A673 (cell line): ENCODE results near the gene CDRT4. TPM values are rescaled to one million over a fixed set of nuclear protein-coding genes. Genes with fewer than 3 reads are reported as not detected.

Experiments
- BruUV-seq: library from RNA; stranded (reverse); fragments of 400-500 nt; replicated peaks from 2 replicates; lab custom pipeline; 2021; lab: Mats Ljungman, UMichigan
- CTCF ChIA-PET: fragments of 300-600 bp; sonication (Branson Sonifier 250); formaldehyde crosslinking; loops from one replicate; lab custom pipeline; 2022; ENCODE audit warnings: antibody characterized with exemption; lab: Charles Lee
- POLR2A ChIA-PET: fragments of 300-600 bp; sonication (Branson Sonifier 250); formaldehyde crosslinking; loops from one replicate; lab custom pipeline; 2022; ENCODE audit warnings: antibody characterized with exemption; ENCODE audit not compliant: low non-redundant PET; lab: Charles Lee
- DNase-seq: peaks from one replicate; pipeline ENCODE4 v3.0.0-alpha.2; 2015; ENCODE audit warnings: low spot score
- H3K27ac ChIP-seq: fragments of 200-600 bp; sonication (generic); 2 replicates; pipeline ENCODE4 v1.5.1; 2016; ENCODE audit warnings: mixed run types, low read depth, mild to moderate bottlenecking, mixed read lengths, antibody characterized with exemption, low read length; ENCODE audit not compliant: poor library complexity, severe bottlenecking
- H3K27me3 ChIP-seq: fragments of 200-600 bp; sonication (generic); replicated peaks from 2 replicates; pipeline ENCODE4 v1.6.1; 2017; ENCODE audit warnings: mixed run types, low read depth, mild to moderate bottlenecking, mixed read lengths, antibody characterized with exemption, low read length; ENCODE audit not compliant: insufficient read depth, poor library complexity
- H3K36me3 ChIP-seq: fragments of 200-600 bp; sonication (generic); 2 replicates; pipeline ENCODE4 v1.6.1; 2016; ENCODE audit warnings: mixed run types, mild to moderate bottlenecking, mixed read lengths, antibody characterized with exemption, low read length; ENCODE audit not compliant: insufficient read depth, poor library complexity, severe bottlenecking
- H3K4me1 ChIP-seq: fragments of 200-600 bp; sonication (generic); 2 replicates; pipeline ENCODE4 v1.6.1; 2017; ENCODE audit warnings: mixed run types, mild to moderate bottlenecking, mixed read lengths, antibody characterized with exemption, low read length; ENCODE audit not compliant: insufficient read depth, poor library complexity, severe bottlenecking
- H3K4me3 ChIP-seq: fragments of 200-600 bp; sonication (generic); 2 replicates; pipeline ENCODE4 v1.5.1; 2016; ENCODE audit warnings: low read depth, mixed run types, mild to moderate bottlenecking, mixed read lengths, low read length; ENCODE audit not compliant: poor library complexity, severe bottlenecking
- H3K9me3 ChIP-seq: fragments of 200-600 bp; sonication (generic); 2 replicates; pipeline ENCODE4 v1.6.1; 2016; ENCODE audit warnings: mixed run types, low read depth, mild to moderate bottlenecking, mixed read lengths, antibody characterized with exemption, low read length; ENCODE audit not compliant: poor library complexity, severe bottlenecking
- CTCF ChIP-seq: fragments of 300-800, 200-600 bp; sonication (generic); conservative IDR thresholded peaks from 2 replicates; pipeline ENCODE4 v1.5.1; 2017; ENCODE audit warnings: low read depth, mild to moderate bottlenecking, antibody characterized with exemption, low read length, moderate library complexity, mixed read lengths
- EZH2 ChIP-seq: fragments of 200-600 bp; sonication (generic); IDR thresholded peaks from 2 replicates; pipeline ENCODE4 v1.6.1; 2017; ENCODE audit warnings: borderline replicate concordance, low read depth, mild to moderate bottlenecking, mixed read lengths, antibody characterized with exemption, low read length; ENCODE audit not compliant: poor library complexity, severe bottlenecking
- intact Hi-C: fragments of 100-400 bp; cut with micrococcal nuclease; formaldehyde crosslinking; loops from one replicate; pipeline ENCODE4 v1.10.0; 2022; ENCODE audit not compliant: unreplicated experiment
- total RNA-seq: library from RNA; stranded (reverse); gene quantifications from 2 replicates; pipeline ENCODE4 v1.2.3, GENCODE V29; 2021

Gene CDRT4
- total RNA-seq, 1 experiment from 2014 or later: 0.62 TPM

DNA sequence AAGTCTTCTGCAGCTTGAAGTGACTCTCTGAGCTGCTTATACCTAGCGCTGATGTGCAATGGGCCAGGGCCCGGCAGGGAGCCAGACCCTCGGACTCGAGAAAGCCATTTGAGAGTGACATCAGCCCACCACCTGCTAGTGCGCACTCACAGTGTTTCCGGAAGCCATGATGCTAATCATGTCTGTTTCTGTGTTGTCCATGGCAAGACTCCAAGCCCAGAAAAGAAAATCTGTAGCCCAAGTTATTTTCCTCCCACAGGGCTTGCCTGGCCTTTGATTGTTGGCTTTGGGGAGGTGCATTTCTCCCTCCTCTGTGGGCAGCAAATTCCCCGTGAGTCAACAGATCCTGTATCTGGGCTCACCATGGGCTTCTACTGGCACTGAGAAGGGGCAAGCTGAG is 1.8 kb upstream of the CDRT4 start:
- POLR2A ChIA-PET: no interaction called here

DNA sequence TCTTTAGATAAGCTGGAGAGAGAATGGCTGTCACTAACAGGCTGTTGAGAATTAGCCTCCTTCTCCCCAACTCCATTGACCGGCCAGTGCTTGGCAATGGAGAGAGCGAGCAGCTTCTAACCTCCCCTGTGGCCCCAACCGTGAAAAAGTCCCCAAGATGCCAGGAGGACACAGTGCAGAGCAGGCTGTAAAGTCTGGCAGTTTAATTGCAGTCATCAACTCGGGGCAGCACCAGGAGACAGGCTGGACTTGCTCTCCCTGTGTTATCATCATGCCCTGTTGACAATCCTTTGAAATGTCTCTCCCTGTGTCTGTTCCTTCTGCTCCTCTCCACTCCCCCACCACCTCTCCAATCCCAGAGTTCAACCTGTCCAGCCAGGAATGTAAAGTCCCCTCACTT is 705 bp upstream of the CDRT4 start:
- ChIA-PET POLR2A (no interaction called here), CTCF (no interaction called here)
- no peaks in the 10 kb centered on the region for H3K9me3 ChIP-seq
- no peaks in the 10 kb centered on the region for H3K27me3 ChIP-seq
- no peak for TF ChIP-seq CTCF
- TF ChIP-seq EZH2: no peak
- H3K36me3 ChIP-seq: no peaks in the 10 kb centered on the region
- no peak overlapping the region for H3K4me3 ChIP-seq
- H3K27ac ChIP-seq: no peak overlapping the region
- no peak for DNase-seq
- no peaks in the 10 kb centered on the region for H3K4me1 ChIP-seq
- BruUV-seq: no TSS peak
- intact Hi-C loops: no loop called here

More for the DNA sequence above, 1.8 kb upstream of the CDRT4 start:
- BruUV-seq: no TSS peak
- Histone ChIP-seq H3K27ac (no peak overlapping the region), H3K27me3 (no peaks in the 10 kb centered on the region), H3K4me3 (no peak overlapping the region), H3K4me1 (no peaks in the 10 kb centered on the region), H3K9me3 (no peaks in the 10 kb centered on the region), H3K36me3 (no peaks in the 10 kb centered on the region)
- peak; percentile 21 for DNase-seq
- CTCF ChIA-PET: no interaction called here
- intact Hi-C loops: no loop called here
- no peak for TF ChIP-seq EZH2
- no peak for TF ChIP-seq CTCF

DNA sequence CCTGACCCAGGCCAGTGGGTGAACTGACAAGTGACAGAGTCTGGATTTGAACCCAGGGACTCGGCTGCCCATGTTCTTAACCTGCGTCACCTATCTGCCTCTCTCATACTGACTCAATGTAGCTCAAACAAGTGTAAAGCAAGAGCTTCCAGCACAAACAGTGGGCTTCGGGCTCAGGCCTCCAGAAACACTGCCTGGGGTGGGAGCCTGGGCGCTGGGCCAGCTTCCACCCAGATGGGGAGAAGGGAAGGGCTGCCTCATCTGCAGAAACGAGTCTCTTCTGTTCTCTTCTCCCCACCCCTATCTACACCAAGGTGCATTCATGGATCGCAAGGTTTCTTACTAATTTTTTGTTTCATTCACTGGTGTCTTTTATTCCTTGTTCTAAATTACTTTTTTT is 1.3 kb downstream of the CDRT4 start:
- Histone ChIP-seq H3K27me3 (no peaks in the 10 kb centered on the region), H3K4me1 (no peaks in the 10 kb centered on the region)
- TF ChIP-seq EZH2 (no peak), CTCF (no peak)

More for the DNA sequence above, 1.3 kb downstream of the CDRT4 start:
- CTCF ChIA-PET: no interaction called here
- intact Hi-C loops: no loop called here
- no peak for DNase-seq
- no TSS peak for BruUV-seq
- no peaks in the 10 kb centered on the region for H3K9me3 ChIP-seq
- no peaks in the 10 kb centered on the region for H3K36me3 ChIP-seq
- H3K27ac ChIP-seq: no peak overlapping the region
- no peak overlapping the region for H3K4me3 ChIP-seq
- POLR2A ChIA-PET: no interaction called here
